Transverse colon (tissue), 3 donors: ENCODE results near the gene DRD1.

Source experiments
- EP300 ChIP-seq: sonication (generic); formaldehyde crosslinking; IDR thresholded peaks from one replicate; pipeline ENCODE4 v1.6.1; 2017; ENCODE audit warnings: antibody characterized with exemption, low read depth
- POLR2A ChIP-seq: fragments of 450-650 bp; IDR thresholded peaks from one replicate; pipeline ENCODE4 v1.6.1; 2016; ENCODE audit warnings: antibody characterized with exemption, mild to moderate bottlenecking, moderate library complexity
- TF ChIP-seq, protein P1 (sequence below), 5 experiments: fragments of 200-600 bp in 3 of 5; fragments of 450-650 bp in 2 of 5; sonication (generic) in 3 of 5; IDR thresholded peaks; 1 replicate in 2 of 5; 2 replicates in 3 of 5; pipeline ENCODE4 v1.5.1; 2016 to 2017; ENCODE audit warnings: antibody characterized with exemption in 5 of 5, inconsistent platforms in 3 of 5, mild to moderate bottlenecking in 2 of 5, moderate library complexity in 1 of 5

DNA sequence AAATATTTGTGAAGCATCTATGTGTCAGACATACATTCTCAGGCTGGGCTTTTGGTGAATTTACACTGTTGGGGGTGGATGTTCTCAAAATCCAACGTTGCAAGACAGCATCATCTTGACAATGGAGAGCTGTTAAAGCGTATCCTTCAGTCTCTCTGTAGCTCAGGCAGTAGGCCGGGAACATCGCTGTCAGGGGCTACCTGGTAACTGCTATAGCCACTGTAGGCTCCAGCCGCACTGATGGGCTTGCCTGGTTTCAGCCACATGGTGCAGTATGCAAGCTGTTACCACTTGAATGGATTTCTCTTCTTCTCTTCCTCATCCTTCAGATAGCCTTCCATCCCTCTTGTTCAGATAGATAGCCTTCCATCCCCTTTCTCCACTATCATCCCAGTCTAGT, 51.7 kb downstream of the DRD1 start:
- TF ChIP-seq POLR2A (no peak), EP300 (no peak)
- TF ChIP-seq, protein P1, sequence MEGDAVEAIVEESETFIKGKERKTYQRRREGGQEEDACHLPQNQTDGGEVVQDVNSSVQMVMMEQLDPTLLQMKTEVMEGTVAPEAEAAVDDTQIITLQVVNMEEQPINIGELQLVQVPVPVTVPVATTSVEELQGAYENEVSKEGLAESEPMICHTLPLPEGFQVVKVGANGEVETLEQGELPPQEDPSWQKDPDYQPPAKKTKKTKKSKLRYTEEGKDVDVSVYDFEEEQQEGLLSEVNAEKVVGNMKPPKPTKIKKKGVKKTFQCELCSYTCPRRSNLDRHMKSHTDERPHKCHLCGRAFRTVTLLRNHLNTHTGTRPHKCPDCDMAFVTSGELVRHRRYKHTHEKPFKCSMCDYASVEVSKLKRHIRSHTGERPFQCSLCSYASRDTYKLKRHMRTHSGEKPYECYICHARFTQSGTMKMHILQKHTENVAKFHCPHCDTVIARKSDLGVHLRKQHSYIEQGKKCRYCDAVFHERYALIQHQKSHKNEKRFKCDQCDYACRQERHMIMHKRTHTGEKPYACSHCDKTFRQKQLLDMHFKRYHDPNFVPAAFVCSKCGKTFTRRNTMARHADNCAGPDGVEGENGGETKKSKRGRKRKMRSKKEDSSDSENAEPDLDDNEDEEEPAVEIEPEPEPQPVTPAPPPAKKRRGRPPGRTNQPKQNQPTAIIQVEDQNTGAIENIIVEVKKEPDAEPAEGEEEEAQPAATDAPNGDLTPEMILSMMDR (IDR thresholded peaks at IDR 0.05), result no peak
